GM12873 (cell line): ENCODE results near the gene FTO.

Experiments used
- TF ChIP-seq, protein P1 (sequence below): IDR thresholded peaks from 2 replicates; pipeline ENCODE4 v1.5.1; 2012; ENCODE audit warnings: low read depth, mild to moderate bottlenecking, moderate library complexity, low read length, control low read depth; ENCODE audit not compliant: insufficient read depth; ENCODE audit errors: missing control alignments

Gene FTO

DNA sequence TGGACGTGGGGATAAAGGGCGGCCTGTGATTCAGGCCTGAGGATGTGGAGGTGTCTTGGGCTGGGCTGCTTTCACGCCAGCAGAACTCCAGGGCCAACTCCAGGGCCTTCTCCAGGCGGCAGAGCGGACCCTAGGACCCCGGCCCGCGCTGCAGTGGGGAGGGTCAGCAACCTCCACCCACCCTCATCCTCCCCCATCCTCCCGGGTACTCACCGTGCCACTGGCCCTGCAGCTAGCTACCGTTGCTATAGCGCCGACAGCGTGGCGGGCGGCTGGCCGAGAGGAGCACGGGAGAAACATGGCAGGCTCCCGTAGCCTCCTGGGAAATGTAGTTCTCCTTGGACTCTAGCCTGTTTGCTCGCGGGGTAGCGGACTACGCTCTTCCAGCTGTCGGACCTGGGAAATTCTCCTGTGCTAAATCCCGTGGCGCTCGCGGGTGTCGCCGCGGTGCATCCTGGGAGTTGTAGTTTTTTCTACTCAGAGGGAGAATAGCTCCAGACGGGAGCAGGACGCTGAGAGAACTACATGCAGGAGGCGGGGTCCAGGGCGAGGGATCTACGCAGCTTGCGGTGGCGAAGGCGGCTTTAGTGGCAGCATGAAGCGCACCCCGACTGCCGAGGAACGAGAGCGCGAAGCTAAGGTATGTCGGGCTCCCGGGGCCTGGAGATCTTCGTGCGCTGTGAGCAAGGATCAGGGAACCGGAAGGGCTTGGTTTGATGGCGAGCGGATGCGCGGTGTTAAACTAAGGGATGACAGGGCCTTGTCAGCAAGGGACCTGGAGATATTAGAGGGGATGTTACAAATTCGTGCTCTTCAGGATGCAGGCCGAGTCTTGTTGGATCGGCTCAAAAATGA is at the start of gene FTO, which contains the start of gene RPGRIP1L:
TSS of gene FTO (plus strand) at position 567 of the 855 bp plus-strand sequence.
TSS of gene RPGRIP1L (minus strand) at position 270 of the 855 bp plus-strand sequence. CDS start 3,136 bp downstream, outside the sequence.
- TF ChIP-seq, protein P1, sequence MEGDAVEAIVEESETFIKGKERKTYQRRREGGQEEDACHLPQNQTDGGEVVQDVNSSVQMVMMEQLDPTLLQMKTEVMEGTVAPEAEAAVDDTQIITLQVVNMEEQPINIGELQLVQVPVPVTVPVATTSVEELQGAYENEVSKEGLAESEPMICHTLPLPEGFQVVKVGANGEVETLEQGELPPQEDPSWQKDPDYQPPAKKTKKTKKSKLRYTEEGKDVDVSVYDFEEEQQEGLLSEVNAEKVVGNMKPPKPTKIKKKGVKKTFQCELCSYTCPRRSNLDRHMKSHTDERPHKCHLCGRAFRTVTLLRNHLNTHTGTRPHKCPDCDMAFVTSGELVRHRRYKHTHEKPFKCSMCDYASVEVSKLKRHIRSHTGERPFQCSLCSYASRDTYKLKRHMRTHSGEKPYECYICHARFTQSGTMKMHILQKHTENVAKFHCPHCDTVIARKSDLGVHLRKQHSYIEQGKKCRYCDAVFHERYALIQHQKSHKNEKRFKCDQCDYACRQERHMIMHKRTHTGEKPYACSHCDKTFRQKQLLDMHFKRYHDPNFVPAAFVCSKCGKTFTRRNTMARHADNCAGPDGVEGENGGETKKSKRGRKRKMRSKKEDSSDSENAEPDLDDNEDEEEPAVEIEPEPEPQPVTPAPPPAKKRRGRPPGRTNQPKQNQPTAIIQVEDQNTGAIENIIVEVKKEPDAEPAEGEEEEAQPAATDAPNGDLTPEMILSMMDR: peak; percentile 5

DNA sequence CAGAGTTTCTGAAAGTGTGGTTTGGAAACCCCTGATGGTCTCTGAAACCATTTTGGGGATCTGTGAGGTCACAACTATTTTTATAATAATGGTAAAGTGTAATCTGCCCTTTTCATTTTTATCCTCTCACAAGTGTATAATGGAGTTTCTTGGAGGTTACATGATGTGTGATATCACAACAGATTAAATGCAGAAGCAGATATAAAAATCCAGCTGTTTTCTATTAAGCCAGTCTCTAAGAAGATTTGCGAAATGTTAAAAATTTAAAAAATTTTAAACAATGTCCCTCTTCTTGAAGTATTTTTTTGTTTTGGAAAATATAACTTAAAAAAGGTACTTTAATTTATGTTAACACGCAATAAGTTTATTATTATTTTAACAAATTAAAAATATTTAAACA is 49.0 kb upstream of the FTO start:
- TF ChIP-seq, protein P1: no peak

DNA sequence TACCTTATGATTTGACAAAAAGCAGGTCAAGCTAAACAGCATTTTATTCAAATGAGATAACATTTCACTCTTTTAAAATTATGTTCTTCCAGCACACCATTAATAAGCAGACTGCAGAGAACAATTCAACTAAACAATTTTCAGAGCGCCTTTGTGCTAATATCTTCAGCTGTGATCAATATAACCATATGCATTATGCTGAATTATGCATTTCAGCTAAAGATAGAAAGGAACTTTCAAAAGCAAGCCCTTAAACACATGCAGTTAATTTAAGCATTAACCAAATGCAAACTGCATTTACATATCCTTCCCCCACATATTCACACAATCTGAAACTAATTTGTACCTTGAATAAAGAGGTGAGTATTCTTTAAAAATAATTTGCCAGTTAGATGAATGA is 41.9 kb upstream of the FTO start:
- TF ChIP-seq, protein P1: no peak

DNA sequence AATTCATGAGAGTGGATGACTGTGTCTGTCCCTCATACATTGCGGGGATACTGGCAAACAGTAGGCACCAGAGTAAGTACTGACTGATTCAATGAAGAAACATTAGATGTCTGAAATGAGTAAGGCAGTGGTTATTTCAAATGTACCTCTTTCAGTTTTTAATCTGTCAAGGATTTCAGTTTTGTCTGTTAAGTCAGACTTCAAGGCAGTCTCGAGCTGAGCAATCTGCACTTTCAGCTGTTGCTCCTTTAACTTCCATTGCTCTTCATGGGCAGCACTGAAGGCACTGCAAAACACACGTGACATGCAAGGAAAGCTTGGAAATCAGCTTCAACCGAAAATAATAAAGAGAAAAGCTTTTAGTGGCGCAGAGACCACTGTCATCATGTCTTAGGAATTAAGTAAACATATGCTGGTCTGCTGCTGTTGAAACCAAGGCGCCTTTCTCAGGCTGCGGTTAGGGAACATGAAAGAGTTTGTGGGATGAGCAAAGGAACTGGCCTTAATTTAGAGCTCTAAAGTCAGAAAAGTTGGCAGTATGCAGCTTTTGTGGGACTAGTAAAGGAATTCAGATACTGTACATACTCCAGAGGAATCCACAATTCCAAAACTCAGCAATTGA is 39.1 kb upstream of the FTO start:
- TF ChIP-seq, protein P1: no peak

DNA sequence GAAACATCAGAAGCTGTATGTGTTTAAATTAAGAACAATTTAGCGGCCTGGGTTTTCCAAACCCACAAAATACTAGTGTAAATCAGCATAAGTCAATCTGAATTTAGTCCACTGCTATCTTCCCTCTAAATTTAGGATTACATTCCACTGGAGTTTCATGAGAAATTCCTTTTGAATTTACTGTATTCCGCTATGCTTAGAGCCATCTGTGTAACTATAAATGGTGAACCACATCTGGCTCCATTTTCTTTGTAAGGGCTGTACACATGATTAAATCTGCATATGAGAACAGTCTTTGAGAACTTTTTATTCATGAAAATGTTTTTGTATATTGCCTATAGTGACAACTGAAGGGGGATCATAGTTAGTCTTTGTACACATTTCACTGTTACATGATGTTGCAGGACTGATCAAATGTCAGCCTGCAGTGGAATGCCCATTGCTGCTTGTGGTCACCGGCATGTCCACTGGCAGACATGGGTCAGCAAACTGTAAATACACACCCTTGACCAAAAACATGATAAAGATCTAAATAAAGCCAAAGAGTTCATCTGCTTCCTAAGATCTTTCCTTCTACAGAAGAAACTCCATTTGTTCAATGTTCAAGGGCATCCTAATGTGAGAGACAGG is 37.1 kb upstream of the FTO start:
- TF ChIP-seq, protein P1: no peak

DNA sequence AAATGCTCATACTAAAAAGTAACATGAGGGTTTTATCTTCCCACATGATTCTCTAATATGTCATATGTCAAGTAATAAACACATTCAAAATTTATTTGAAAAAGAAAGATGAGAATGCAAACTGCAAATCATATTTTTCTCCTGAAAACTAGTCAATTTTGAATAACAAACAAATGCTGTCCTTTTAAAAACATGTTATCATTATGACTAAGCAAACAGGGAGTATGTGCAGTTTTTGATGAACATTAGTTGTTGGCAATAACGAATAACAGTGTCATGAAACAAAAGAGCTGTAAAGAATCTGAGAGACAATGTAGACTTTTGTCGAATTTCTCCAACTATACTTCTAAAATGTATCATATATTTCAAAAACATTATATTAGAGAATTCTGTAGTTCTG is 35.1 kb upstream of the FTO start:
- TF ChIP-seq, protein P1: no peak

DNA sequence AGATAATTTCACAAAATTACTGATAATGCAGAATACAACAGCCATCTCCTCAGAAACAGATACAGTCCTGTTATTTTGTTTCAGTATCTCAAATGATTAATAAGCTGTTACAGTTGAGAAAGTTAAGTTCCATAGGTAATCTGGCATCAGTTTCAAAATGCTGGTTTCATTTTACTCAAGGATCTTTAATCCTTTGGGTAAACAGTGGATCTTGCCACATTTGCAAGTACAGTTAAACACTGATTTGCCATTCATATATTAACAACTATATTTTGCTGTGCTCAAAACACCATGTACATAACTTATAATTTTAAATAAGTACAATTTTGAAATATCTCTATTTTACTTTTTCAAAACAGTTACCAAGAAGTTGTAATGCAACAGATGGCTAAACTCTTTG is 31.5 kb upstream of the FTO start:
- TF ChIP-seq, protein P1: no peak
